Fibroblast of lung (primary cell): ENCODE data around the gene PCDH20.

Source experiments
- CTCF ChIP-seq, 2 donors: IDR thresholded peaks in 1 of 2; conservative IDR thresholded peaks in 1 of 2; 1 replicate in 1 of 2; 2 replicates in 1 of 2; pipeline ENCODE4 v1.5.1; 2011 to 2012; ENCODE audit warnings: low read length in 2 of 2, control low read depth in 1 of 2, inconsistent platforms in 1 of 2, low read depth in 1 of 2, mild to moderate bottlenecking in 1 of 2
- EZH2 ChIP-seq: IDR thresholded peaks from 2 replicates; pipeline ENCODE4 v1.5.1; 2012; ENCODE audit warnings: low read length, control low read depth, mild to moderate bottlenecking; ENCODE audit errors: missing control alignments

GRCh38 chr13:61396121-61396520 lies 19.5 kb downstream of the PCDH20 start:
- TF ChIP-seq CTCF (conservative IDR thresholded peaks at IDR 0.05 in 1 of 2, IDR thresholded peaks at IDR 0.05 in 1 of 2; ENCODE audit: low read depth in 1 of 2, low read length in 2 of 2) (no peak), EZH2 (no peak)
